PC-3 (cell line): ENCODE measurements around the gene ACY1. TPM values are rescaled to one million over a fixed set of nuclear protein-coding genes. Genes with fewer than 3 reads are reported as not detected.

Experiments used
- ATAC-seq: fragments of 200-7000 bp; cut with Tn5 transposase; 2 replicates; pipeline ENCODE4 v1.9.1; 2020; ENCODE audit warnings: mild to moderate bottlenecking, moderate library complexity
- BruUV-seq: library from RNA; stranded (reverse); fragments of 400-500 nt; replicated peaks from 2 replicates; lab custom pipeline; 2021; lab: Mats Ljungman, UMichigan
- CTCF ChIA-PET: fragments of 300-600 bp; sonication (Branson Sonifier 250); formaldehyde crosslinking; loops from one replicate; lab custom pipeline; 2022; ENCODE audit warnings: antibody characterized with exemption; lab: Charles Lee
- POLR2A ChIA-PET: fragments of 300-600 bp; sonication (Branson Sonifier 250); formaldehyde crosslinking; loops from one replicate; lab custom pipeline; 2022; ENCODE audit warnings: antibody characterized with exemption; ENCODE audit not compliant: unreplicated experiment; lab: Charles Lee
- DNase-seq: peaks from one replicate; pipeline ENCODE4 v3.0.0-alpha.2; 2015
- H2AFZ ChIP-seq: fragments of 300-600 bp; sonication (generic); 2 replicates; pipeline ENCODE4 v1.6.0; 2016; ENCODE audit warnings: antibody characterized with exemption, low read length
- H3F3A ChIP-seq: fragments of 300-600 bp; sonication (generic); one replicate; pipeline ENCODE4 v1.6.0; 2017; ENCODE audit warnings: antibody characterized with exemption, low read length, control low read depth, mild to moderate bottlenecking; ENCODE audit not compliant: unreplicated experiment
- H3K27ac ChIP-seq: fragments of 300-600 bp; sonication (generic); 2 replicates; pipeline ENCODE4 v1.5.1; 2016; ENCODE audit warnings: mild to moderate bottlenecking, low read length
- H3K27me3 ChIP-seq: fragments of 300-600 bp; sonication (generic); 2 replicates; pipeline ENCODE4 v1.6.1; 2016; ENCODE audit warnings: low read length, mixed read lengths
- H3K36me3 ChIP-seq: fragments of 300-600 bp; sonication (generic); 2 replicates; pipeline ENCODE4 v1.6.1; 2016; ENCODE audit warnings: low read depth, mixed run types, low read length, mixed read lengths
- H3K4me1 ChIP-seq: fragments of 300-600 bp; sonication (generic); 2 replicates; pipeline ENCODE4 v1.5.1; 2016; ENCODE audit warnings: low read length; ENCODE audit not compliant: insufficient read depth
- H3K4me2 ChIP-seq: fragments of 300-600 bp; sonication (generic); 2 replicates; pipeline ENCODE4 v1.6.0; 2016; ENCODE audit warnings: low read length
- H3K4me3 ChIP-seq: fragments of 300-600 bp; sonication (generic); 2 replicates; pipeline ENCODE4 v1.5.1; 2016; ENCODE audit warnings: mild to moderate bottlenecking, low read length, mixed read lengths
- H3K79me2 ChIP-seq: fragments of 300-600 bp; sonication (generic); 2 replicates; pipeline ENCODE4 v1.6.1; 2017; ENCODE audit warnings: low read length, mixed read lengths
- H3K9ac ChIP-seq: fragments of 300-600 bp; sonication (generic); 2 replicates; pipeline ENCODE4 v1.6.0; 2016; ENCODE audit warnings: mild to moderate bottlenecking, low read length
- H3K9me2 ChIP-seq: fragments of 300-600 bp; sonication (generic); replicated peaks from 2 replicates; pipeline ENCODE4 v1.6.1; 2016; ENCODE audit warnings: mixed run types, low read length, mixed read lengths
- H3K9me3 ChIP-seq: fragments of 300-600 bp; sonication (generic); 2 replicates; pipeline ENCODE4 v1.6.1; 2016; ENCODE audit warnings: low read length, mixed read lengths
- H4K20me1 ChIP-seq: fragments of 300-600 bp; sonication (generic); 2 replicates; pipeline ENCODE4 v1.6.1; 2016; ENCODE audit warnings: low read length, mixed read lengths
- CTCF ChIP-seq: fragments of 300-600 bp; sonication (generic); conservative IDR thresholded peaks from 2 replicates; pipeline ENCODE4 v1.5.1; 2017; ENCODE audit warnings: antibody characterized with exemption, low read depth, mild to moderate bottlenecking, low read length
- EZH2 ChIP-seq: fragments of 300-600 bp; sonication (generic); IDR thresholded peaks from one replicate; pipeline ENCODE4 v1.6.1; 2017; ENCODE audit warnings: antibody characterized with exemption, mild to moderate bottlenecking, low read length; ENCODE audit not compliant: unreplicated experiment
- EZH2phosphoT487 ChIP-seq: fragments of 300-600 bp; sonication (generic); IDR thresholded peaks from 2 replicates; pipeline ENCODE4 v1.6.1; 2018; ENCODE audit warnings: mild to moderate bottlenecking, antibody characterized with exemption, low read length, borderline replicate concordance
- intact Hi-C: fragments of 100-400 bp; cut with micrococcal nuclease; formaldehyde crosslinking; loops from 2 replicates; pipeline ENCODE4 v1.9.0; 2023
- total RNA-seq: library from RNA; depleted of rRNA; stranded (reverse); fragments of >200 nt; gene quantifications from 2 replicates; pipeline ENCODE4 v1.2.3, GENCODE V29; 2014

Gene ACY1
- total RNA-seq, 1 experiment from 2014 or later: 71.3 TPM

GRCh38 chr3:51974277-51974962 is 8.9 kb upstream of the ACY1 start:
- ATAC-seq (peak; percentile 18), DNase-seq (no peak)
- Histone ChIP-seq H4K20me1 (no peaks in the 10 kb centered on the region), H3K9me3 (no peaks in the 10 kb centered on the region), H3K4me3 (peak overlapping the region; percentile 99), H3F3A (no peaks in the 10 kb centered on the region), H3K4me1 (peaks cover 23% of the 10 kb centered on the region), H3K27me3 (no peaks in the 10 kb centered on the region), H3K9ac (peak overlapping the region; percentile 95), H3K9me2 (no peaks in the 10 kb centered on the region), H3K4me2 (peak overlapping the region; percentile 100), H3K27ac (peak overlapping the region; percentile 32), H3K79me2 (peaks cover 33% of the 10 kb centered on the region), H3K36me3 (no peaks in the 10 kb centered on the region), H2AFZ (peak overlapping the region; percentile 99)
- intact Hi-C loops: loop anchor here (1.0 to 2.0 kb wide), 2 partner anchors 24 to 32 kb away; partner anchors contain the start of gene PARP3
- BruUV-seq: no TSS peak
- CTCF ChIA-PET: interaction anchor here (0.8 to 2.5 kb wide), 4 partner anchors 8 to 32 kb away, joined by 3 to 46 read pairs (median 7); partner anchors contain the start of genes ACY1, PARP3, RPL29 and RRP9
- TF ChIP-seq CTCF (peak; percentile 7; the same call in 1 of the 2 replicates), EZH2 (no peak)
- POLR2A ChIA-PET: interaction anchor here (0.6 to 1.3 kb wide), 2 partner anchors 8 to 22 kb away, joined by 5 to 10 read pairs; partner anchors contain the start of gene ACY1

DNA sequence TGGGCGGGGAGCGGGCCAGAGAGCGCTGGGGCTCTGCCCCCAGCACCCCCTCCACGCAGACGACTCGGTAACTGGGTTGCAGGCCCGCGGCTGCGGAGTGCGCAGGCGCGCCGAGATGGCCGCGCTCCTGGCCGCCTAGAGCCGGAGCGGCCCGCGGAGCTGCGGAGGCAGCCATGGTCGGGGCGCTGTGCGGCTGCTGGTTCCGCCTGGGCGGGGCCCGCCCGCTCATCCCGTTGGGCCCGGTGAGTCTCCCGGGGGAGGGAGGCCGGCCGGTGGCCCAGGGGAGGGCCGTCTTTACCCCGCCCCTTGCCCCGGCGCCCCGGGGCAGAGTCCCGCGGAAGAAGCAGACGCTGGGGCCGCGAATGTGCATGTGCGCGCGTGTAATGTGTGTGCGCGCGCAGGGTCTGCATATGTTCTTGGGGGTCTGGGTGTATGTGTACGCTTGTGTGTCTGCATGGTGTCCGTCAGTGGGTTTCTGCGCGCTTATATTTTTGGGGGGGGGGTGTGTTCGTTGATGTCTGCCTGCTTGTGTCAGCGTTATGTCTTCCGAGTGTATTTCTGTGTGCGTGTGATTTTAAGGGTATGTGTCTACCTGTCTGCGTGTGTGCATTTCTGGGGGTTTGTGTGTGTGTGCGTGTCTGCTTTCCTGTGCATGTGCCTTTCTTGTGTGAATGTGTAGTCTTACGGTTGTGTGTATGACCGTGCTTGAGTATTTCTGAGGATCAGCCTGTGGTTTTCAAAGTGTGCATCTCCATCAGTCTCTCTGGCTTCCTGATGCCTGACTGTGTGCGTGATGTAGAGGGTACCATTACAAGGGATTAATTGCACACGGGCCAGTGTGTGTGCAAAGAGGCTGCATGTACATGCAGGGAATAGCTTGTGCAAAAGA is 8.1 kb upstream of the ACY1 start, which contains the start of gene ABHD14A:
Gene ABHD14A, plus strand, starts transcription at position 102 of the 889 bp plus-strand sequence. Its CDS starts 72 bp downstream, at position 174.
- Histone ChIP-seq H3K9ac (peak within 1 kb of the TSS; percentile 95), H3F3A (no peaks in the 10 kb centered on the region), H3K9me3 (no peaks in the 10 kb centered on the region), H3K27me3 (no peaks in the 10 kb centered on the region), H3K4me2 (peak within 1 kb of the TSS; percentile 100), H3K4me1 (peaks cover 23% of the 10 kb centered on the region), H3K9me2 (no peaks in the 10 kb centered on the region), H2AFZ (peak within 1 kb of the TSS; percentile 99), H4K20me1 (no peaks in the 10 kb centered on the region), H3K4me3 (peak within 1 kb of the TSS; percentile 99), H3K27ac (peak within 1 kb of the TSS; percentile 32), H3K36me3 (no peaks in the 10 kb centered on the region), H3K79me2 (peaks cover 33% of the 10 kb centered on the region)
- CTCF ChIA-PET: interaction anchor here (2.5 kb wide), 1 partner anchor 33 kb away, joined by 46 read pairs; the partner anchor contains the start of genes PARP3 and RRP9
- DNase-seq (peak; percentile 81), ATAC-seq (peak; percentile 69)
- intact Hi-C loops: loop anchor here (1.0 to 2.0 kb wide), 2 partner anchors 24 to 33 kb away; partner anchors contain the start of gene PARP3
- POLR2A ChIA-PET: interaction anchor here (0.7 kb wide), 1 partner anchor 475 kb away, joined by 3 read pairs; no protein-coding TSS in a partner anchor
- TSS peak; percentile 77 for BruUV-seq
- TF ChIP-seq CTCF (no peak), EZH2phosphoT487 (no peak), EZH2 (no peak)
